ENCODE measurements around the gene POU4F2.

POU4F2 gene

GRCh38 chr4:146638786-146639505 lies at the start of gene POU4F2:
POU4F2 (plus strand) TSS chr4:146638893; CDS start chr4:146639141, 248 bp downstream.
- TF ChIP-seq GATA1 (IDR thresholded peaks at IDR 0.05; ENCODE audit: low read depth, low read length) (no peak), POLR2A (IDR thresholded peaks at IDR 0.05; ENCODE audit: low read length) (no peak)
- DNase-seq, result peak in 1 of 2 experiments; percentile 17

DNA sequence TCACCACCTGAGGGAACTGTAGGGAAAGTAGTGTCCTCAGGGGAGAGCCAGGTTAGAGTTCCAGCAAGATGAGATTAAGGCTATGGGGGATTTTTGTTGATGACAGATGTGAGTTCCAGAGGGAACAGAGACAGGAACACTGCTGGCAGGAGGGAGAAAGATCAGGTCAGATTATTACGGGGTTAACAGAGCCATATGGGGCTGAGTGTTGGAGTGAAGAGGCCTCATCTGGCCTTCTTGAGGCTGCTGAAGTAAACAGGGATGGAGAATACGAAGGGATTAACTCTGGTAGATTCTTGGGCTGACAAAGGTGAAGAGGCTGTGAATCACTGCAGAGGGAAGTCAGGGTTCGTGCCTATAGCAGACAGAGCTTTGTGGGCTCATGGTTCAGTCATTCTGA lies 47.9 kb upstream of the POU4F2 start:
- DNase-seq, result no peak
- TF ChIP-seq POLR2A (IDR thresholded peaks at IDR 0.05; ENCODE audit: low read length), result no peak
- no peak for TF ChIP-seq GATA1 (IDR thresholded peaks at IDR 0.05; ENCODE audit: low read depth, low read length)

DNA sequence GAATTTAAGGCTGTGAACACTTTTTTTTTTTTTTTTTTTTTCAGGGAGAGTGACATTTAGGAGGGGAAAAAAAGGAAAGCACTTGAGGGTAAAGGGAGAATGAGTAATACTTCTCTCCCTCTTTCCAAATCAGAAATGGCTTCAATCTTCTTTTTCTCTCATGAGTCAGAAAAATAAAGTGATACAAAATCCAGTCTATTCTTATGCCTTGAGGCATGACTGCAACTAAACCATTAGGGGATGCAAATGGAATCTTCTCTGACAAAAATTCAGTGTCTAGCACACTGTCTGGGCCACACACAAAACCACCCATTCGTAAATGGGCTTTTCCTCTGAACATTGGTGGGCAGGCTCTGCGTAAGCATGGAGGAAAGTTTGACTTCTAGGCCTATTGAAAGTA lies 46.7 kb upstream of the POU4F2 start:
- TF ChIP-seq POLR2A (IDR thresholded peaks at IDR 0.05; ENCODE audit: low read length) (no peak), GATA1 (IDR thresholded peaks at IDR 0.05; ENCODE audit: low read depth, low read length) (no peak)
- no peak for DNase-seq

DNA sequence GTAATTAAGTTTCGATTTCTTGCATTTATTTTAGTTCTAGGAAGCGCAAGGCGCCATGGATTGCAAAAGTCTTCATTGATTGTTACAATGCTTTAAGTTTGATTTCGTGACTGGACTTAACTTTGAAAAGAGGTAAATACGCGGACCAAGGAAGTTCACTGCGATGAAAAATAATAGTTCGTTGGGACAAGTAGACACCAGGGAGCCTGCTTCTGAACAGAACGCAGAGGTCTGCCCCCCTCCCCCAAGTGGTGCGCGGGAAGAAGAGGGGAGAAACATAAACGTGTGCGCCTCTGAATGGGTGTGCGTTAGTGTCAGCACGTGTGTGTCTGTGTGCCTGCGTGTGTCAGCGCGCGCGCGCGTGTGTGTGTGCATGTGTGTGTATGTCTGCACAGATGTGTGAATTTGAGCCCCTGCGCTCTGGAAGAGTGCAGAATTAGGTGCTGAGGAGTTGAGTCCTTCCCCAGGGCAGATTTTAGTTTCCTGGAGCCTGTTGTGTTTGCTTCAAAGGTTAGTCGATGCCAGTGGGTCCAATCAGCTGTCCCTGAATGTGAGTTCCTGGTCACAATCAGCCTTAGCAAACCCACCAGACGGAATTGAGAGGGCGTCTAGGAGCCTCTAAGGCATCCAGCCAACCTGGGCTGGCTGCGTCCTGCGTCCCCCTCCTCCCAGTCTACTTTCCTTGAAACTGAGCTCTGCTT lies 5.8 kb upstream of the POU4F2 start:
- TF ChIP-seq POLR2A (IDR thresholded peaks at IDR 0.05; ENCODE audit: low read length) (no peak), GATA1 (IDR thresholded peaks at IDR 0.05; ENCODE audit: low read depth, low read length) (no peak)
- DNase-seq, result no peak

- no peak for DNase-seq
- TF ChIP-seq POLR2A (IDR thresholded peaks at IDR 0.05; ENCODE audit: low read length) (no peak), GATA1 (IDR thresholded peaks at IDR 0.05; ENCODE audit: low read depth, low read length) (no peak)
Observed at GRCh38 chr4:146633471-146633800, 5.3 kb upstream of the POU4F2 start.

DNA sequence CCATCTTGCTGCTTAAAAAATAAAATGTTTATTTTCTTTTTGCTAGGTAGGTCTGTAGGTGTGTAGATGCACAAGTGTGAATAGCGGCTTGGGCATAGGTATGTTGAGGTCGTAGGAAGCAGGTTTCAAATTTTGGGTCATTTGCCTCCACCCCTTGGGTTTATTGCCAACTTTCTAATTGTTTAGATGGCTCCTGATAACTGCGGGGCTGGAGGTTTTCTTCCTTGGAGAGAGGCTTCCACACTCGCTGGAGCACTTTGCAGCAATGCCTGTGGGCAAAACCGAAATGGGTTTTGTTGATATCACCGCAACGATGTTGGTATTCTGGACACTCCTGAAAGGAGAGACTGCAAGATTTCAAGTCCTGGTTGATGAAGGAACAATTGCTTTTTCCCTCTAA lies 3.9 kb upstream of the POU4F2 start:
- no peak for DNase-seq
- TF ChIP-seq GATA1 (IDR thresholded peaks at IDR 0.05; ENCODE audit: low read depth, low read length) (no peak), POLR2A (IDR thresholded peaks at IDR 0.05; ENCODE audit: low read length) (no peak)

DNA sequence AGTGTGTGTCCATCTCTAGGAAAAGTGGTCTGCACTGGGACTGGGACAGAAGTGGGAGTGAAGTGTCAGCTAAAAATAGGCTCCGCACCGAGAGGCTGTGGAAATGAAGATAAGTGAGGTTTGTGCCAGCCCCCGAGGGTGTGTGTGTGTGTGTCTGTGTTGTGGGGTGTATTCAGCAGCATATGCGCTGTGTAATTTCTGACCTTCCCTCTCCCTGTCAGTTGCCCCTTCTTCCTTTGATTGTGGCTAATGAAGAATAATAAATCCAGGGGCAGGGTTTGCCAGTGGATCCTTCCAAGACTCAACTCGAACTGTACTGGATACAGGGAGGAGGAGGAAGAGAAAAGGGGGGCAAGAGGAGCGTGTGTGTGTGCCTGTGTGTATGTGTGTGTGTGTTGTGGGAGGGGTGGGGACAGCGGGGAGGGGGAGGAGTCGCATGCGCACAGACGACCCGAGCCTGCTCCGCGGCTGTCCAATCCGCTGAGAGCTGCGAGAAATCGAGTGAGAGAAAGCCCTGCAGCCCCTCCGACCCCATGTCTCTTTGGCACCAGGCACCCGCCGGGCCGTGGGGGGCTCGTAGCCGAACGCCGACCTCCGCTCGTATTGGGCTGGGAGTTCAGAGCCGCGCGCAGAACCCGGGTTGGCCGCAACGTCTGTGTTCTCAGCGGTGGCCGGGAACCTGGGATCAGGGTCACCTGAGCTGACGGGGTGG lies 916 bp upstream of the POU4F2 start:
- no peak for DNase-seq
- no peak for TF ChIP-seq GATA1 (IDR thresholded peaks at IDR 0.05; ENCODE audit: low read depth, low read length)
- no peak for TF ChIP-seq POLR2A (IDR thresholded peaks at IDR 0.05; ENCODE audit: low read length)

- DNase-seq, result no peak
- TF ChIP-seq GATA1 (IDR thresholded peaks at IDR 0.05; ENCODE audit: low read depth, low read length), result no peak
- TF ChIP-seq POLR2A (IDR thresholded peaks at IDR 0.05; ENCODE audit: low read length), result no peak
Observed at GRCh38 chr4:146638333-146638785, 334 bp upstream of the POU4F2 start.

- TF ChIP-seq POLR2A (IDR thresholded peaks at IDR 0.05; ENCODE audit: low read length), result no peak
- no peak for TF ChIP-seq GATA1 (IDR thresholded peaks at IDR 0.05; ENCODE audit: low read depth, low read length)
- no peak for DNase-seq
Observed at GRCh38 chr4:146639506-146639932, 826 bp downstream of the POU4F2 start.

DNA sequence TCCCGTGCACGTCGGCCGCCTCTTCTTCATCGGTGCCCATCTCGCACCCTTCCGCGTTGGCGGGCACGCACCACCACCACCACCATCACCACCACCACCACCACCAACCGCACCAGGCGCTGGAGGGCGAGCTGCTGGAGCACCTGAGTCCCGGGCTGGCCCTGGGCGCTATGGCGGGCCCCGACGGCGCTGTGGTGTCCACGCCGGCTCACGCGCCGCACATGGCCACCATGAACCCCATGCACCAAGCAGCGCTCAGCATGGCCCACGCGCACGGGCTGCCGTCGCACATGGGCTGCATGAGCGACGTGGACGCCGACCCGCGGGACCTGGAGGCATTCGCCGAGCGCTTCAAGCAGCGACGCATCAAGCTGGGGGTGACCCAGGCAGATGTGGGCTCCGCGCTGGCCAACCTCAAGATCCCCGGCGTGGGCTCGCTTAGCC lies 1.4 kb downstream of the POU4F2 start:
- no peak for DNase-seq
- TF ChIP-seq POLR2A (IDR thresholded peaks at IDR 0.05; ENCODE audit: low read length), result no peak
- TF ChIP-seq GATA1 (IDR thresholded peaks at IDR 0.05; ENCODE audit: low read depth, low read length), result no peak

DNA sequence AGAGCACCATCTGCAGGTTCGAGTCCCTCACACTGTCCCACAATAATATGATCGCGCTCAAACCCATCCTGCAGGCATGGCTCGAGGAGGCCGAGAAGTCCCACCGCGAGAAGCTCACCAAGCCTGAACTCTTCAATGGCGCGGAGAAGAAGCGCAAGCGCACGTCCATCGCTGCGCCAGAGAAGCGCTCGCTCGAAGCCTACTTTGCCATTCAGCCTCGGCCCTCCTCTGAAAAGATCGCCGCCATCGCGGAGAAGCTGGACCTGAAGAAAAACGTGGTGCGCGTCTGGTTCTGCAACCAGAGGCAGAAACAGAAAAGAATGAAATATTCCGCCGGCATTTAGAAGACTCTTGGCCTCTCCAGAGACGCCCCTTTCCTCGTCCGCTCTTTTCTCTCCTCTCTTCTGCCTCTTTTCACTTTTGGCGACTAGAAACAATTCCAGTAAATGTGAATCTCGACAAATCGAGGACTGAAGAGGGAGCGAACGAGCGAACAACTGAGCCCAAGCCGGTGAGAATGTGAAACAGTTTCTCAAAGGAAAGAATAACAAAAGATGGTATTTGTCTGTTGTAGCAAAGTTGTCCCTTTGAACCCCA lies 1.9 kb downstream of the POU4F2 start:
- DNase-seq, result no peak
- TF ChIP-seq GATA1 (IDR thresholded peaks at IDR 0.05; ENCODE audit: low read depth, low read length) (no peak), POLR2A (IDR thresholded peaks at IDR 0.05; ENCODE audit: low read length) (no peak)

GRCh38 chr4:146641762-146642161 lies 3.1 kb downstream of the POU4F2 start:
- no peak for DNase-seq
- no peak for TF ChIP-seq POLR2A (IDR thresholded peaks at IDR 0.05; ENCODE audit: low read length)

- TF ChIP-seq POLR2A (IDR thresholded peaks at IDR 0.05; ENCODE audit: low read length), result no peak
- DNase-seq, result peak; percentile 10 to 14
Observed at GRCh38 chr4:146643812-146644401, 5.2 kb downstream of the POU4F2 start.

GRCh38 chr4:146645921-146646320 lies 7.2 kb downstream of the POU4F2 start:
- no peak for TF ChIP-seq POLR2A (IDR thresholded peaks at IDR 0.05; ENCODE audit: low read length)
- TF ChIP-seq GATA1 (IDR thresholded peaks at IDR 0.05; ENCODE audit: low read depth, low read length), result no peak
- no peak for DNase-seq
